ENCODE measurements around the gene MAP3K3. TPM values are rescaled to one million over a fixed set of nuclear protein-coding genes. Genes with fewer than 3 reads are reported as not detected.

MAP3K3 gene
- total and polyA plus RNA-seq, 10 of the 15 experiments (the other 5 are each of a cell fraction or from before 2014, with no cell fraction given), result 1.6 to 24.1 (median 15.0) TPM

DNA sequence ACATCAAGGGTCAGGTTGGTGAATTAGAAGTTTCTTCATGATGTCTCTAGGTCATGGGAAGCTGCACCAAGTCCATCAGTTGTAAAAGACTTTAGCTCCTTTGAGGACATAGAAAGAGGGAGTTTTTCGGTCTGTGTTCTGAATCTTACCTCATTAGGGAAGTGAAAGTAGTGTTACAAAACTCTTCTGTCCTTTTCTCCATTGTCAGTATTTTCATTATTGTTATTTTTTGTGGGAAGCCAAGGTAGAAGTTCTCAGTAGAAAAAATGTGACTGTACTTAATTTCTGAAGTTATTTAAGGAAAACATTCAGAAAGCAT is 24.2 kb downstream of the MAP3K3 start:
- Histone ChIP-seq H3K4me3 (no peak overlapping the region), H3K4me2 (ENCODE audit: control insufficient read depth, insufficient read depth) (peak overlapping the region; percentile 90), H3K79me2 (ENCODE audit: control insufficient read depth, insufficient read depth, low read length) (peaks cover 2% of the 10 kb centered on the region; the same call in 1 of the 2 replicates), H2AFZ (ENCODE audit: control insufficient read depth, low read depth, low read length) (peak overlapping the region; percentile 35), H3K9ac (ENCODE audit: control insufficient read depth, insufficient read depth, low read length) (peak overlapping the region; percentile 43; the same call in 1 of the 2 replicates), H3K4me1 (ENCODE audit: control insufficient read depth, insufficient read depth, low read length) (peaks cover 26% of the 10 kb centered on the region), H3K27me3 (replicated peaks in 1 of 2; ENCODE audit: control insufficient read depth in 2 of 2, insufficient read depth in 2 of 2, low read length in 1 of 2) (no peaks in the 10 kb centered on the region), H3K36me3 (ENCODE audit: control insufficient read depth in 2 of 2, insufficient read depth in 2 of 2, low read length in 1 of 2) (peaks cover 4 to 10% of the 10 kb centered on the region in 2 experiments; a peak in 3 of 4 replicates), H3K27ac (ENCODE audit: control insufficient read depth, insufficient read depth) (peak overlapping the region; percentile 85), H4K20me1 (ENCODE audit: control insufficient read depth, insufficient read depth) (no peaks in the 10 kb centered on the region), H3K9me3 (replicated peaks; ENCODE audit: control insufficient read depth, insufficient read depth, low read length) (no peaks in the 10 kb centered on the region)
- ChIA-PET RAD21 (ENCODE audit: unreplicated experiment) (interaction anchor here (1.0 to 2.4 kb wide), 6 partner anchors 11 to 51 kb away, joined by 3 to 11 read pairs (median 8); partner anchors contain the start of gene MAP3K3), POLR2A (interaction anchor here (0.6 to 2.1 kb wide), 8 partner anchors 9 to 374 kb away, joined by 3 to 7 read pairs (median 4); partner anchors contain the start of genes ICAM2 and MAP3K3), CTCF (interaction anchor here (1.3 to 1.9 kb wide), 3 partner anchors 24 to 51 kb away, joined by 4 to 11 read pairs (median 5); partner anchors contain the start of gene MAP3K3), SMC1A (ENCODE audit: uncharacterized antibody, unreplicated experiment) (interaction anchor here (0.6 to 3.8 kb wide), 10 partner anchors 8 to 44 kb away, joined by 3 to 19 read pairs (median 4); no protein-coding TSS in a partner anchor)
- intact Hi-C loops (cut with micrococcal nuclease; ENCODE audit: unreplicated experiment), result loop anchor here (2.0 kb wide), 1 partner anchor 46 kb away; the partner anchor contains the start of gene TACO1
- FAIRE-seq (no peak), ATAC-seq (peak; percentile 96), DNase-seq (ENCODE audit: low read depth, low spot score) (peak; percentile 59)
- no TSS peak for BruUV-seq (replicated peaks)
- in situ Hi-C loops (cut with MboI), result no loop called here
- WGBS (ENCODE audit: insufficient coverage, insufficient replicate concordance, low lambda C conversion rate, missing lambda C conversion rate), result 4% methylated on average over 1 of the region's 1 CpG
- TF ChIP-seq STAT3 (IDR thresholded peaks at IDR 0.05; ENCODE audit: low read depth, low read length) (0 out of 2 replicates have a peak, but pooled peaks have one; percentile 38), ATF7 (IDR thresholded peaks at IDR 0.05; ENCODE audit: low read depth) (peak; percentile 84), RUNX3 (IDR thresholded peaks at IDR 0.05; ENCODE audit: low read length) (peak; percentile 71), GATAD2B (conservative IDR thresholded peaks at IDR 0.05; ENCODE audit: low read depth) (peak; percentile 70; the same call in 1 of the 2 replicates), LARP7 (IDR thresholded peaks at IDR 0.05) (no peak), ZNF207 (IDR thresholded peaks at IDR 0.05; ENCODE audit: borderline replicate concordance) (no peak), MEF2B (IDR thresholded peaks at IDR 0.05; ENCODE audit: partially characterized antibody, poor library complexity, severe bottlenecking) (peak; percentile 73), GABPA (IDR thresholded peaks at IDR 0.05; ENCODE audit: low read depth) (no peak), ZNF622 (IDR thresholded peaks at IDR 0.05) (no peak), ZNF217 (IDR thresholded peaks at IDR 0.05) (no peak), SRF (IDR thresholded peaks at IDR 0.05; ENCODE audit: low read depth in 2 of 2, low read length in 2 of 2) (no peak)
- TF ChIP-seq, protein P1, sequence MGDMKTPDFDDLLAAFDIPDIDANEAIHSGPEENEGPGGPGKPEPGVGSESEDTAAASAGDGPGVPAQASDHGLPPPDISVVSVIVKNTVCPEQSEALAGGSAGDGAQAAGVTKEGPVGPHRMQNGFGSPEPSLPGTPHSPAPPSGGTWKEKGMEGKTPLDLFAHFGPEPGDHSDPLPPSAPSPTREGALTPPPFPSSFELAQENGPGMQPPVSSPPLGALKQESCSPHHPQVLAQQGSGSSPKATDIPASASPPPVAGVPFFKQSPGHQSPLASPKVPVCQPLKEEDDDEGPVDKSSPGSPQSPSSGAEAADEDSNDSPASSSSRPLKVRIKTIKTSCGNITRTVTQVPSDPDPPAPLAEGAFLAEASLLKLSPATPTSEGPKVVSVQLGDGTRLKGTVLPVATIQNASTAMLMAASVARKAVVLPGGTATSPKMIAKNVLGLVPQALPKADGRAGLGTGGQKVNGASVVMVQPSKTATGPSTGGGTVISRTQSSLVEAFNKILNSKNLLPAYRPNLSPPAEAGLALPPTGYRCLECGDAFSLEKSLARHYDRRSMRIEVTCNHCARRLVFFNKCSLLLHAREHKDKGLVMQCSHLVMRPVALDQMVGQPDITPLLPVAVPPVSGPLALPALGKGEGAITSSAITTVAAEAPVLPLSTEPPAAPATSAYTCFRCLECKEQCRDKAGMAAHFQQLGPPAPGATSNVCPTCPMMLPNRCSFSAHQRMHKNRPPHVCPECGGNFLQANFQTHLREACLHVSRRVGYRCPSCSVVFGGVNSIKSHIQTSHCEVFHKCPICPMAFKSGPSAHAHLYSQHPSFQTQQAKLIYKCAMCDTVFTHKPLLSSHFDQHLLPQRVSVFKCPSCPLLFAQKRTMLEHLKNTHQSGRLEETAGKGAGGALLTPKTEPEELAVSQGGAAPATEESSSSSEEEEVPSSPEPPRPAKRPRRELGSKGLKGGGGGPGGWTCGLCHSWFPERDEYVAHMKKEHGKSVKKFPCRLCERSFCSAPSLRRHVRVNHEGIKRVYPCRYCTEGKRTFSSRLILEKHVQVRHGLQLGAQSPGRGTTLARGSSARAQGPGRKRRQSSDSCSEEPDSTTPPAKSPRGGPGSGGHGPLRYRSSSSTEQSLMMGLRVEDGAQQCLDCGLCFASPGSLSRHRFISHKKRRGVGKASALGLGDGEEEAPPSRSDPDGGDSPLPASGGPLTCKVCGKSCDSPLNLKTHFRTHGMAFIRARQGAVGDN (IDR thresholded peaks at IDR 0.05), result peak; percentile 46; the same call in 1 of the 2 replicates
- TF ChIP-seq, protein P2, sequence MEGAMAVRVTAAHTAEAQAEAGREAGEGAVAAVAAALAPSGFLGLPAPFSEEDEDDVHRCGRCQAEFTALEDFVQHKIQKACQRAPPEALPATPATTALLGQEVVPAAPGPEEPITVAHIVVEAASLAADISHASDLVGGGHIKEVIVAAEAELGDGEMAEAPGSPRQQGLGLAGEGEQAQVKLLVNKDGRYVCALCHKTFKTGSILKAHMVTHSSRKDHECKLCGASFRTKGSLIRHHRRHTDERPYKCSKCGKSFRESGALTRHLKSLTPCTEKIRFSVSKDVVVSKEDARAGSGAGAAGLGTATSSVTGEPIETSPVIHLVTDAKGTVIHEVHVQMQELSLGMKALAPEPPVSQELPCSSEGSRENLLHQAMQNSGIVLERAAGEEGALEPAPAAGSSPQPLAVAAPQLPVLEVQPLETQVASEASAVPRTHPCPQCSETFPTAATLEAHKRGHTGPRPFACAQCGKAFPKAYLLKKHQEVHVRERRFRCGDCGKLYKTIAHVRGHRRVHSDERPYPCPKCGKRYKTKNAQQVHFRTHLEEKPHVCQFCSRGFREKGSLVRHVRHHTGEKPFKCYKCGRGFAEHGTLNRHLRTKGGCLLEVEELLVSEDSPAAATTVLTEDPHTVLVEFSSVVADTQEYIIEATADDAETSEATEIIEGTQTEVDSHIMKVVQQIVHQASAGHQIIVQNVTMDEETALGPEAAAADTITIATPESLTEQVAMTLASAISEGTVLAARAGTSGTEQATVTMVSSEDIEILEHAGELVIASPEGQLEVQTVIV (IDR thresholded peaks at IDR 0.05; ENCODE audit: borderline replicate concordance, partially characterized antibody), result no peak
- TF ChIP-seq, protein P3, sequence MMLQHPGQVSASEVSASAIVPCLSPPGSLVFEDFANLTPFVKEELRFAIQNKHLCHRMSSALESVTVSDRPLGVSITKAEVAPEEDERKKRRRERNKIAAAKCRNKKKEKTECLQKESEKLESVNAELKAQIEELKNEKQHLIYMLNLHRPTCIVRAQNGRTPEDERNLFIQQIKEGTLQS (IDR thresholded peaks at IDR 0.05; ENCODE audit: borderline replicate concordance, extremely low read depth, low read depth, low read length), result no peak
- TF ChIP-seq, protein P4, sequence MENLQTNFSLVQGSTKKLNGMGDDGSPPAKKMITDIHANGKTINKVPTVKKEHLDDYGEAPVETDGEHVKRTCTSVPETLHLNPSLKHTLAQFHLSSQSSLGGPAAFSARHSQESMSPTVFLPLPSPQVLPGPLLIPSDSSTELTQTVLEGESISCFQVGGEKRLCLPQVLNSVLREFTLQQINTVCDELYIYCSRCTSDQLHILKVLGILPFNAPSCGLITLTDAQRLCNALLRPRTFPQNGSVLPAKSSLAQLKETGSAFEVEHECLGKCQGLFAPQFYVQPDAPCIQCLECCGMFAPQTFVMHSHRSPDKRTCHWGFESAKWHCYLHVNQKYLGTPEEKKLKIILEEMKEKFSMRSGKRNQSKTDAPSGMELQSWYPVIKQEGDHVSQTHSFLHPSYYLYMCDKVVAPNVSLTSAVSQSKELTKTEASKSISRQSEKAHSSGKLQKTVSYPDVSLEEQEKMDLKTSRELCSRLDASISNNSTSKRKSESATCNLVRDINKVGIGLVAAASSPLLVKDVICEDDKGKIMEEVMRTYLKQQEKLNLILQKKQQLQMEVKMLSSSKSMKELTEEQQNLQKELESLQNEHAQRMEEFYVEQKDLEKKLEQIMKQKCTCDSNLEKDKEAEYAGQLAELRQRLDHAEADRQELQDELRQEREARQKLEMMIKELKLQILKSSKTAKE (IDR thresholded peaks at IDR 0.05; ENCODE audit: low read depth, poor library complexity, severe bottlenecking), result peak; percentile 32

All from GM12878 (cell line).